ENCODE results near the gene BIRC5. TPM values are rescaled to one million over a fixed set of nuclear protein-coding genes. Genes with fewer than 3 reads are reported as not detected.

BIRC5 gene
- total RNA-seq, 6 experiments from 2014 or later: 0.57 to 2.0 (median 1.4) TPM

DNA sequence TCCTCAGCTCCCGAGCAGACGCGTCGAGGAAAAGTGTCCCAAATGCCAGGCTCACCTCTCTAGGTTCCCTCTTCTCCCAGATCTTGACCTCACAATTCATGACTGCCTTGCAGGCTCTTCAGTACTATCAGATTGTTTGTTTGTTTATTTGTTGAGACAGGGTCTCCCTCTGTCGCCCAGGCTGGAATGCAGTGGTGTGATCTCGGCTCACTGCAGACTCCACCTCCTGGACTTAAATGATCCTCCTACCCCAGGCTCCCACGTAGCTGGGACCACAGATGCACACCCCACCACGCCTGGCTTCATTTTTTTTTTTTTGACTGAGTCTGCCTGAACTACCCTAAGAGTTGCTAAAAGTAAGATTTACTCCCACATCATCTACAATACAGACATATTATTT is 33.3 kb downstream of the BIRC5 start:
- ATAC-seq (no peak), DNase-seq (no peak)
- TF ChIP-seq, protein P1, sequence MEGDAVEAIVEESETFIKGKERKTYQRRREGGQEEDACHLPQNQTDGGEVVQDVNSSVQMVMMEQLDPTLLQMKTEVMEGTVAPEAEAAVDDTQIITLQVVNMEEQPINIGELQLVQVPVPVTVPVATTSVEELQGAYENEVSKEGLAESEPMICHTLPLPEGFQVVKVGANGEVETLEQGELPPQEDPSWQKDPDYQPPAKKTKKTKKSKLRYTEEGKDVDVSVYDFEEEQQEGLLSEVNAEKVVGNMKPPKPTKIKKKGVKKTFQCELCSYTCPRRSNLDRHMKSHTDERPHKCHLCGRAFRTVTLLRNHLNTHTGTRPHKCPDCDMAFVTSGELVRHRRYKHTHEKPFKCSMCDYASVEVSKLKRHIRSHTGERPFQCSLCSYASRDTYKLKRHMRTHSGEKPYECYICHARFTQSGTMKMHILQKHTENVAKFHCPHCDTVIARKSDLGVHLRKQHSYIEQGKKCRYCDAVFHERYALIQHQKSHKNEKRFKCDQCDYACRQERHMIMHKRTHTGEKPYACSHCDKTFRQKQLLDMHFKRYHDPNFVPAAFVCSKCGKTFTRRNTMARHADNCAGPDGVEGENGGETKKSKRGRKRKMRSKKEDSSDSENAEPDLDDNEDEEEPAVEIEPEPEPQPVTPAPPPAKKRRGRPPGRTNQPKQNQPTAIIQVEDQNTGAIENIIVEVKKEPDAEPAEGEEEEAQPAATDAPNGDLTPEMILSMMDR (IDR thresholded peaks at IDR 0.05): no peak
- TF ChIP-seq POLR2A (IDR thresholded peaks at IDR 0.05): no peak
- no peaks in the 10 kb centered on the region for H3K9me3 ChIP-seq
- WGBS (ENCODE audit: insufficient coverage, low coverage, low lambda C conversion rate, missing lambda C conversion rate): 84% methylated on average over 4 of the region's 8 CpGs
- no peaks in the 10 kb centered on the region for H3K36me3 ChIP-seq
- no peaks in the 10 kb centered on the region for H3K27me3 ChIP-seq
- peaks cover 0 to 7% (median 0%) of the 10 kb centered on the region in 4 donors for H3K4me1 ChIP-seq
- no peak overlapping the region for H3K4me3 ChIP-seq
- no peak overlapping the region for H3K27ac ChIP-seq
- intact Hi-C loops (cut with DNase I): loop anchor here (5.0 to 10.0 kb wide), 2 partner anchors 130 to 133 kb away; no protein-coding TSS in a partner anchor

DNA sequence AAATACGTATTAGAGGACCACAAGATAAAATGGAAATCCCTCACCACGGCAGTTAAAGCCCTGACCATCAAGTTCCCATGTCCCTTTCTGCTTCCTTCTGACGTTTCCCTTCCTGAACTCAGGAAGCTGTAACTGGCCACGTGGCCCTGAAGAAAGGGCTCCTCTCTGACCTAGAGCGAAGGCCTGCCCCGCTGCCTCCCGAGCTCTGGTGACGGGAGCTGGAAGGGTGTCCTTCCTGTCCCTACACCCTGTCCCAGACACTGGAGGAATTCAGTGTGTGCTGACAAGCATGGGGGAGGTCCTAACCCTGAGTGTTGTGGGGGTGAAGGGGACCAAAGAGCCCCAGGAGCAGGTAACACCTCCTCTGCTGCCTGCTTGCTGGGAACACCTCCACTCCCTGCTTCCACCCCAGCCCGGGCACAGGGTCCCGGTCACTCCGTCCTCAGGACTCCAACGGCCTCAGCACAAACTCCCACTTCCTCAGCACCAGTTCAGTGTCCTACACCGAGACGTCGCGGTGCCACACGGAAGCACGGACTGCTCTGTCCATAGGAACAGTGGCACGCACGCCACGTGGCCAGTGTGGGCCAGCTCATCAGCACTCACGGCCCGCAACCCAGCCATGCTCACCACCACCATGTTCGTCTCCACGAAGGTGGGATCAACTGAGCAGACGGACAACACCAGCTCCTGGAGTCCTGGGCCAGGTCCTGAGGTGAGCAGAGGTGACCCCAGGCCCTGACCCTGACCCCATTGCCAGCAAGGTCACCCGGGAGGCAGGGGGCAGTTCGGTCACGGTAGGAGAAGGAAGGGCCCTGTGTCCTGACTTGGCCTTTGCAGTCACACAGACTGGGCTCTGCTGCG is 34.2 kb downstream of the BIRC5 start:
- H3K27me3 ChIP-seq: no peaks in the 10 kb centered on the region
- no peaks in the 10 kb centered on the region for H3K9me3 ChIP-seq
- TF ChIP-seq POLR2A (IDR thresholded peaks at IDR 0.05): no peak
- TF ChIP-seq, protein P1 (IDR thresholded peaks at IDR 0.05): no peak
- peaks cover 0 to 7% (median 0%) of the 10 kb centered on the region in 4 donors for H3K4me1 ChIP-seq
- ATAC-seq (peak; percentile 42 to 70 (median 56)), DNase-seq (peak in 1 of 3 donors; percentile 74)
- intact Hi-C loops (cut with DNase I): loop anchor here (5.0 to 10.0 kb wide), 2 partner anchors 131 to 133 kb away; no protein-coding TSS in a partner anchor
- 50% methylated on average over 14 of the region's 30 CpGs for WGBS (ENCODE audit: insufficient coverage, low coverage, low lambda C conversion rate, missing lambda C conversion rate)
- no peak overlapping the region for H3K4me3 ChIP-seq
- no peaks in the 10 kb centered on the region for H3K36me3 ChIP-seq
- H3K27ac ChIP-seq: peak overlapping the region in 2 of 3 donors; percentile 33 to 63

DNA sequence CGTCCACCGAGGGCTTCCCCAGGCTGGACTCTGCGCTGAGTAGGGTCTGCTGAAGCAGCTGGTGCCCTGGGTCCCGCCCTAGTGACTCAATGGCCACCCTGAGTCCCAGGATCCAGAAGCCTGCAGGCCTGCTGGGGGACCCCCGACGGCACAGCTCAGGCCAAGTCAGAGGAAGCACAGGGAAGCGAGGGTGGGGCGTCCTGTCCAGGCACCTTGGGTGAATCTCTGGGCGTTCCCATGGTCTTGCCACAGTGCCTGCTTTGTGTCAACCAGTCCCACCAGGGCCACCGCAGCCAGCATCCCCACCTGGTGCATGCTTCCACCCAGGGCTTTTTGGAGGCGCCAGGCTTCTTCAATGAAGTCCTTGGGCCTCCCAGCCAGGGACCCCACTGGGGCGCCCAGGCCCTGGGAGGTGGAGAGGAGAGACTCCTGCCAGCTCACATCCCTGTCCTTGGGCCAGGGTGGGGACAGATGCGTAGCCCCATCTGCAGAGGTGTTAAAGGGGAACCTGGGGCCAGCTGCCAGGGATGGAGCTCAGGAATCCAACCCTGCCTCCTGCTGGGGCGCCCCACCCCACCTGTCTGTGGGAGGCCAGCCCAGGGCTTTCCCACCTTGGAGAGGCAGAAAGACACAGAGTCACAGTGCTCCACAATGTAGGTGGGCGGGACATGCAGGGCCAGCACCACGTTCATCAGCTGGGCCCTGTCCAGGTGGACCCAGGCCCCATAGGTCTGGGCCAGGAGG is 35.2 kb downstream of the BIRC5 start:
- intact Hi-C loops (cut with DNase I): loop anchor here (5.0 to 10.0 kb wide), 2 partner anchors 132 to 134 kb away; no protein-coding TSS in a partner anchor
- ATAC-seq: no peak
- no peaks in the 10 kb centered on the region for H3K9me3 ChIP-seq
- WGBS (ENCODE audit: insufficient coverage, low coverage, low lambda C conversion rate, missing lambda C conversion rate): 90% methylated on average over 2 of the region's 16 CpGs
- TF ChIP-seq, protein P1 (IDR thresholded peaks at IDR 0.05): no peak
- no peak for TF ChIP-seq POLR2A (IDR thresholded peaks at IDR 0.05)
- peak overlapping the region in 1 of 3 donors; percentile 5 for H3K4me3 ChIP-seq
- H3K27ac ChIP-seq: peak overlapping the region in 2 of 3 donors; percentile 33 to 63
- peaks cover 0 to 12% (median 3%) of the 10 kb centered on the region in 4 donors for H3K4me1 ChIP-seq
- H3K36me3 ChIP-seq: no peaks in the 10 kb centered on the region
- DNase-seq: no peak
- H3K27me3 ChIP-seq: no peaks in the 10 kb centered on the region

DNA sequence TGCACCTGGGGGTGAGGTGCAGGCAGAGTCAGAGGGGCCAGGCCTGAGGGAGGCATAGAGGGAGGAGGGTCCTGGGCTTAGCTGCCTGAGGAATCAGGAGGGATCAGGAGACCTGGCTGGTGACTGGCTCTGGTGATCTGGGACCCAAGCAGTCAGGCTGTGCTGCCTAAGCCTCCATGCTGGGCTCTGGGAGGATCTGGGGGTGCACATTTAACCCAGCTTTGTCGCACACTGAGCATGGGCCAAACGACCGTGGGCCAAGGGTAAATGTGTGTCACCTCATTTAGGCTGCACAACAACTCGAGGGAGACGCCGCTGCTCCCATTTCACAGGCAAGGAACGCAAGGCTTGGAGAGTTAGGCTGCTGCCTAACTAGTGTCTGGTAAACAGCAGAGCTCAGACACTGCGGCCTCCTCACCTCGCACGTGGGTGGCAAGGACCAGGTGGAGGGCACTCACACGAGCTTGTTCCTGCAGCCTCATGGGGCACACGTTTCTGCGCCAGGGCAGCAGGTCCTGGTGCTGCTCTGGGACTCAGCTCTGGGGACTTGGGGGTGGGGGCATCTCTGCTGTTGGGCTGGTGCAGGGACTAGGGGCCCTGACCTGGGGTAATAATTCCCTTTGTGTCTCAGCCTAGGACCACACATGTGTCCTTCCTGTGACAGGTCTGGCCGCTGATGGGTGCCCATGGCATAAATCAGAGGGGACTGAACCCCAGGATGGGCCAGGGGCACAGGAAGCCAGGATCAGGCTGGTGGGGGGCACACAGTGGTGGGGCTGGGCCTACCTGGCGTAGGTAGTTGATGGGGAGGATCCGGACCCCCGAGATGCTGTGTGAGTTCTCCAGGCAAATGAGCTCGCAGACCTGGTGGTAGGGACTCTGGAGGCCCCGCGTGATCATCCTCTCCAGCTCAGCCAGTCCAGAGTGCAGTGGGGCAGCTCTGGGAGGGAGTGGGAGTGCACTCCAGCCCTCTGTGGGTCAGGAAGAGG is 36.1 kb downstream of the BIRC5 start:
- Histone ChIP-seq H3K4me3 (peak overlapping the region in 1 of 3 donors; percentile 5), H3K36me3 (no peaks in the 10 kb centered on the region), H3K27ac (no peak overlapping the region), H3K4me1 (peaks cover 0 to 12% (median 3%) of the 10 kb centered on the region in 4 donors), H3K9me3 (no peaks in the 10 kb centered on the region), H3K27me3 (no peaks in the 10 kb centered on the region)
- TF ChIP-seq POLR2A (IDR thresholded peaks at IDR 0.05): no peak
- TF ChIP-seq, protein P1 (IDR thresholded peaks at IDR 0.05): no peak
- intact Hi-C loops (cut with DNase I): loop anchor here (2.0 to 10.0 kb wide), 5 partner anchors 75 to 173 kb away; no protein-coding TSS in a partner anchor
- no CpG with 5 or more reads among the region's 20 CpGs for WGBS (ENCODE audit: insufficient coverage, low coverage, low lambda C conversion rate, missing lambda C conversion rate)
- no peak for DNase-seq
- no peak for ATAC-seq
